Urothelium cell line (cell line): ENCODE measurements around the gene SKIC3.

ENCODE experiments used
- DNase-seq: peaks from one replicate; pipeline ENCODE4 v3.0.0; 2011; ENCODE audit warnings: low spot score, mixed read lengths
- FAIRE-seq: peaks from 2 replicates; lab custom pipeline; 2011; peaks lifted over from hg19 to GRCh38; lab: Jason Lieb, UNC

The SKIC3 gene

DNA sequence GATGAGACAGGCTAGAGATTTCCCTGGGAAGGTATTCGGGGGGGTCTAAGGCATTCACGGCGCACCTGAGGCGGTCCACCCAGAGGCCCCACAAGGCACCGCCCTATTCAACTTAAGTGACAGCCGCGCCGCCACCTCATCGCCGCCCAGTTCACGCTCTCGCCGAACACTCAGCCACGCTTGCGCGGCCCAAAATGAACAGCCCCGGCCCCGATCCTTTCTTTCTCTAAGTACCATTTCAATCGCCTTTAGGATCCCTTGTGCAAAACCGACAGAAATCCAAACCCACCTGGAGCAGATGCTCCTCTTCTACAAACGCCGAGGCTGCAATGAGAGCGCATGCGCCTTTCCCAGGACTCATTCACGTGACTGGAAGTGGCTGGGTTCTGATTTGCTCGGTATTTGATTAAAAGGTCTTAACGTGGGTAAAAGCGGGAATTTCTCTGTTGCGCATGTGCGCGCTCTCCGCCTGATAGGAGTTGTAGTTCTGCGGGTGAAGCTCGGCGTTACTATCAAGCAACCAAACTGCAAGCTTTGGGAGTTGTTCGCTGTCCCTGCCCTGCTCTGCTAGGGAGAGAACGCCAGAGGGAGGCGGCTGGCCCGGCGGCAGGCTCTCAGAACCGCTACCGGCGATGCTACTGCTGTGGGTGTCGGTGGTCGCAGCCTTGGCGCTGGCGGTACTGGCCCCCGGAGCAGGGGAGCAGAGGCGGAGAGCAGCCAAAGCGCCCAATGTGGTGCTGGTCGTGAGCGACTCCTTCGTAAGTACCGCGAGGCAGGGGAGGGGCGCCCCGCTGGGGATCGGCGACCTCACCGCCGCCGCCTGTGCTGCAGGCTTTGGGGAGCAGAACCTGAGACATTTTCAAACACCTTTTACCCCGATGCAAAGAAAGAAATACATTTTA is at the start of gene SKIC3, which contains the start of gene ARSK:
TSS of gene SKIC3 (minus strand) at position 331 of the 902 bp plus-strand sequence. CDS start 7,827 bp downstream, outside the sequence.
TSS of gene ARSK (plus strand) at position 455 of the 902 bp plus-strand sequence. CDS start at position 633, 178 bp downstream.
- FAIRE-seq = no peak
- DNase-seq = peak; percentile 92

- FAIRE-seq (no peak), DNase-seq (no peak)
These were observed 45.8 kb upstream of the SKIC3 start for GRCh38 chr5:95600557-95600956.

- no peak for FAIRE-seq
- DNase-seq = no peak
These were observed 44.5 kb upstream of the SKIC3 start for GRCh38 chr5:95599252-95599651.

DNA sequence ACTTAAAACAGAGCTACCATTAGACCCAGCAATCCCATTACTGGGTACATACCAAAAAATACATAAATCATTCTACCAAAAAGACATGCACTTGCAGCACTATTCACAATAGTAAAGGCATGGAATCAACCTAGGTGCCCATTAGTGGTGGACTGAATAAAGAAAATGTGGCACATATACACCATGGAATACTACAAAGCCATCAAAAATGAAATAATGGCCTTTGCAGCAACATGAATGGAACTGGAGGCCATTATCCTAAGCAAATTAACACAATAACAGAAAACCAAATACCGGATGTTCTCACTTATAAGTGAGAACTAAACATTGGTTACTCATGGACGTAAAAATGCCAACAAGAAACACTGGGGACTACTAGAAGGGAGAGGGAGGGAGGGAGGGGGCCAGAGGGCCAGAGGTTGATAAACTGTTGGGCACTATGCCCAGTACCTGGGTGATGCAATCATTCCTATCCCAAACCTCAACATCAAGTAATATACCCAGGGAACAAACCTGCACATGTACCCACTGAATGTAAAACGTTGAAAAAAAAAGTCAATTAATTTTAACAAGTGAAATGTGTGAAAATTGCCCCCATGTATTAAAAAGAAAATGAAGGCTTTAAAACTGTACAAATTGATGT is 40.6 kb upstream of the SKIC3 start:
- no peak for FAIRE-seq
- DNase-seq = no peak

GRCh38 chr5:95591490-95591901 is 36.7 kb upstream of the SKIC3 start:
- DNase-seq (peak; percentile 6), FAIRE-seq (no peak)

DNA sequence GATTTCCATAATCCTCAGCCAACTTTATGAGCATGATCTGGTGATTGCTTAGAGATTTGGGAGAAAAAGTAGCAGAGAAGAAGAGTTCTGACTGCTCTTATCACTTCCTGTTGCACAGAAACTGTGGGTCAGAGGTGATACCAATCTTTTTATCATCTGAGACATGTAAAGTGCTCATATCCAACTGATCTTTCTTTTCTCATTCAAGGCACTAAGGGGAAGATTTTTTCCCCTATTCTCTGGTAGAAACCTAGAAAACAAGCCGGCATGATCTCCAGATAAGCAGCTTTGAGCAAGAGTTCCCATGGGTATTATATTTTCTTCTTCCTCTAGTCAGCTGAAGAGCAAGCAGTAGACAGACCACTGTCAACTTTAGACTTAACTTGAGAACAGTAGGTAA is 36.1 kb upstream of the SKIC3 start:
- FAIRE-seq = no peak

GRCh38 chr5:95583992-95584391 is 29.2 kb upstream of the SKIC3 start:
- FAIRE-seq (no peak), DNase-seq (no peak)

More for the DNA sequence above, 36.1 kb upstream of the SKIC3 start:
- no peak for DNase-seq

- DNase-seq = no peak
- FAIRE-seq = no peak
These were observed 26.8 kb upstream of the SKIC3 start for GRCh38 chr5:95581576-95581975.

DNA sequence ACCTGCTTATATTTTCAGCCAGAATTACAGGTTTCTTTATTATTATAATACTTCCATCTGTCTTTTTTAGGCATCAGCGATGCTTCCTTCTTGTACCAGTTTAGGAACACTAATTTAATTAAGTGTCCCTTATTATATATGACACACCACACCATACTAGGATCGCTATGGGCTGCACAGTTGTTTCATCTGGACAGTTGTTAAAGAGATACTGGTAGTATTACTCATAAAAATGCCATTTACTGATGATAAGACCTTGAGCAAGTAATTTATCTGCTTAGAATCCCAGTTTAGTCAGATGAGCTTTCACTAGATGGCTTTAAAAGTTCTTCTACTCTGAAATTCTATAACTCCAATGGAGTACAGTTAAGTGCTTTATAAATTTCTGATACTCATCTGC is 17.2 kb upstream of the SKIC3 start:
- DNase-seq = no peak
- FAIRE-seq = no peak

- no peak for FAIRE-seq
- DNase-seq = no peak
These were observed 10.6 kb upstream of the SKIC3 start for GRCh38 chr5:95565280-95565920.

- no peak for FAIRE-seq
- no peak for DNase-seq
These were observed 9.7 kb upstream of the SKIC3 start for GRCh38 chr5:95564450-95564849.

- FAIRE-seq = no peak
- no peak for DNase-seq
These were observed 8.6 kb upstream of the SKIC3 start for GRCh38 chr5:95563367-95563766.

- DNase-seq = no peak
- FAIRE-seq = no peak
These were observed 7.5 kb upstream of the SKIC3 start for GRCh38 chr5:95562282-95562681.

- FAIRE-seq (no peak), DNase-seq (no peak)
These were observed 3.1 kb upstream of the SKIC3 start for GRCh38 chr5:95557841-95558240.

DNA sequence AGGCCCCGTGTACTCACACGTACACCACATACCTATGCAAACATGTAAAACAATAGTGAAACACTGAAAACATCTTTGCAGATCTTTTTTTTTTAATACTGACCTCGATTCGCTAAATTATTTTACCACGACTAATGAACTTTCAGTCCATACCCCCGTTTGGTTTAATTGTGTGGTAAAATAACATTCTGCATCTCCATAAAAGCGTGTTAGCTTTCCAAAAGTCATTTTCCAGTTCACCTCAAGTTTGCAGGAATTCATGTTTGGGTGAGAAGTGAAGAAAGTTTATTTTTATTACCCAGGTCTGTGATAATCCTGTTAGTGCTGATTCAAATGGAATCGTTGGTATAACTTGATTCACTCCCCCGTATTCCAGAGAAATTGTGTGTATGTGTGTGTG is 776 bp upstream of the SKIC3 start:
- DNase-seq (no peak), FAIRE-seq (no peak)

- FAIRE-seq (no peak), DNase-seq (no peak)
These were observed 488 bp downstream of the SKIC3 start for GRCh38 chr5:95554331-95554646.

DNA sequence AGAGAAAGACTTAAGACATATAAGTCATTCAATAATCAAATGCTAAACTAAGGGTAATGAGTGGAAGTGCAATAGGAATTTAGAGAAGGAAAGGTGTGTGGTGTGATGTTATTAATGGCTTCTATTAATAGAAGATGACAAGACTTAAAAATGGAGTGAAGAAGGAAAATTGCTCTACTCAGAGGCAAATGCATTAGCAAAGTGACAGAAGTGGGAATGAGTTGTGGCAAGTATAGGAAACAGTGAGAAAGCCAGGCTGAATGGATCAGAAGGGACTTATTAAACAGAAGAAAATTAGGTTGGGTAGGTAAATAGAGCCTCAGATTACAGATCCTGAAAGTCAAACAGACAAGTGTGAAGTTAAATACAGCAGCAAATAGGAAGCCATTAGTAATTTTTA is 5.7 kb downstream of the SKIC3 start:
- DNase-seq (no peak), FAIRE-seq (no peak)

DNA sequence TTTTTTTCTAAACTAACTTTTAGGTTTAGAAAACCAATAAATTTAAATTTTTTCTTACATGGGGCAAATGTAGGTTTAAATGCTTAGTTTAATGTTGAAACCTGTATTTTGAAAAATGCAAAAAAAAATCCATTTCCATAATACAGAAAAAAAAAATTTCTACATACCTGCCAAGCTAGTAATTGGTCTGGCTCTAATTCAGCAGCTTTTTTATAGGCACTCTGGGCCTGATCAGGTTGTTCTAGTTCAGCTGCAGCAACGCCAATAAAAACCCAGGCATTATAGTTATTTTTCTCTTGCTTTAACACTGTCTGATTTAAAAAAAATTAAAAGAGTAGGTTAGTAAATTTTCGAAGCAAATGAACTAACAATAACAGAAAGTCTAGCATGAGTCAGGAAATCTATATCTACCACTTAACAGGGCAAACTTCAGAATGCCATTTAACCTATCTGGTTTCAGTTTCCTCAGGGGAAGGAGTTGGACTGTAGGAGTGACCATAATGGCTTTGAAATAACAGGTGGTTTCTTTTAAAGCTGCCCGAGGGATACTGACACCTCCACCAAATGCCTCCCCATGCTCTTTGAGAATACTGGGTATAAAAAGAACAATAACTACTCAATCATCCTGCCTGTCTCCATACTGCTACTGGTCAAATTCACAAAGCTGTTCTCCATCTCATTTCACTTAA is 11.6 kb downstream of the SKIC3 start:
- DNase-seq = no peak
- FAIRE-seq = no peak

- FAIRE-seq = no peak
- DNase-seq = no peak
These were observed 17.3 kb downstream of the SKIC3 start for GRCh38 chr5:95537501-95537900.

GRCh38 chr5:95533761-95534160 is 21.0 kb downstream of the SKIC3 start:
- FAIRE-seq = no peak

GRCh38 chr5:95533106-95533505 is 21.7 kb downstream of the SKIC3 start:
- FAIRE-seq (no peak), DNase-seq (no peak)

More at GRCh38 chr5:95533761-95534160, 21.0 kb downstream of the SKIC3 start:
- DNase-seq = no peak
